GM18858 (cell line): Measurements from ENCODE around the gene TDRD9.

ENCODE experiments used
- ATAC-seq: cut with Tn5 transposase; IDR thresholded peaks from one replicate; pipeline ENCODE4 v1.9.1; 2021; ENCODE audit not compliant: unreplicated experiment

Gene TDRD9

DNA sequence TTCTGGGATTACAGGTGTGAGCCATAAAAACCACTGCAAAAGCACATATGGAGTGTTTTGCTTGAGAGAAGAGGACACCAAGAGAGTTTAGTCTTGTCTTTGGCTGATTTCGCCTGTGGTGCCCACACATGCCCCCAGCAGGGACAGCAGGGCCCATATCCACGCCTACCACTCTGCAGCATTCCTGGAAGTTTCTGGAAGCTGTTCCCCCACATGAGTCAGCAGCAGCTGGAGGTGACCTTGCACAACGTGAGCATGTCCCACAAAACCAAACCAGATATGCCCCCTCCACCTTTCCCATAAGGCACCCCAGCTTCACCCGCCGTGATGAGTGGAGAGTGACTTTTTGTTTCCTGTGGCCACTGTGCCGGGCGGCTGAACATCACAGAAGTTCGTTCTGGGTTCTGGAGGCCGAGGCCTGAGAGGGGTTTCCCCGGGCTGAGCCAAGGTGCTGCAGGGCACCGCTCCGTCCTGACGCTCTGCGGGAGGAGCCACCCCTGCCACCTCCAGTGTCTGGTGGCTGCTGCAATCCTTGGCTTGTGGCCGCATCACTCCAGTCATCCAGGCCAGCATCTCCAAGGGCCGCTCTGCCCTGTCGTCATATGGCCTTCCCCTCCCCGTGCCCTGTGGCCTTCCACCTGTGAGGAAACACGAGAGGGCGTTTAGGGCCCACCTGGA is 162.0 kb downstream of the TDRD9 start:
- ATAC-seq = no peak

DNA sequence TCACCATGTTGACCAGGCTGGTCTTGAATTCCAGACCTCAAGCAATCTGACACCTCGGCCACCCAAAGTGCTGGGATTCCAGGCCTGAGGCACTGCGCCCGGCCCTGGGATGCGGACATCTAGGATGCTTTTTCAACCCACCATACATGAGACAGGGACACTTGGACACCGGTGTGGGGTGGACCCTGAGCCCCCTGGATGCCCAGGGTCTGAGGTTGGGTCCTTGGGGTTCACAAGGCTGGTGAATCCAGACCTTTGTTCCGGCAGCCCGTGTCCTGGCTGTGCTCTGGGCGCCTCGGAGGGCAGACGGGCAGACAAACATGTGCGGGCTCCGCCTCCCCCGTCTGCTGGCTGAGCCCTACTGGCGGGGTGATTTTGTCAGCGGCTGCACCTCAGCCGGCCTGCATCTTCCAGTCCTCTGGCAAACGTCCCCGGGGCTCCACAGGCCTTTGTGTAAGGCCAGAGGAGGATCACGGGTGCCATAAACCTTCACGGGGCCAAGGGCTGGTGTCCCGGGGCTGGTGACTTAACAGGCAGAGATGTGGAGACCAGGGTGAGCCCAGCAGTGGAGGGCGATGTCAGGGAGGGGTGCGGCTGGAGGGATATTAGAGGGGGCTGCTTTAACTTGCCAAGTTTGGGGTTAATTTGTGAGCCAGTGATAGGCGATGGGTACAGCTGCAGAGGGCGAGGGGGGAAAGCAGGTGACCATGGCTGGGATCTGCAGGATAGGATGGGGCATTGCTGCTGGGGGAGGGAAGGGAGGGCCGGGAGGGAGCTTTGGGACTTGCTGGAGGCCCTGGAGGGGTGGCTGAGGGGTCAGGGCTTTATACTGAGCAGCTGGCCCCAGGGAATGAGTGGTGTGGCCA is 163.0 kb downstream of the TDRD9 start:
- no peak for ATAC-seq

DNA sequence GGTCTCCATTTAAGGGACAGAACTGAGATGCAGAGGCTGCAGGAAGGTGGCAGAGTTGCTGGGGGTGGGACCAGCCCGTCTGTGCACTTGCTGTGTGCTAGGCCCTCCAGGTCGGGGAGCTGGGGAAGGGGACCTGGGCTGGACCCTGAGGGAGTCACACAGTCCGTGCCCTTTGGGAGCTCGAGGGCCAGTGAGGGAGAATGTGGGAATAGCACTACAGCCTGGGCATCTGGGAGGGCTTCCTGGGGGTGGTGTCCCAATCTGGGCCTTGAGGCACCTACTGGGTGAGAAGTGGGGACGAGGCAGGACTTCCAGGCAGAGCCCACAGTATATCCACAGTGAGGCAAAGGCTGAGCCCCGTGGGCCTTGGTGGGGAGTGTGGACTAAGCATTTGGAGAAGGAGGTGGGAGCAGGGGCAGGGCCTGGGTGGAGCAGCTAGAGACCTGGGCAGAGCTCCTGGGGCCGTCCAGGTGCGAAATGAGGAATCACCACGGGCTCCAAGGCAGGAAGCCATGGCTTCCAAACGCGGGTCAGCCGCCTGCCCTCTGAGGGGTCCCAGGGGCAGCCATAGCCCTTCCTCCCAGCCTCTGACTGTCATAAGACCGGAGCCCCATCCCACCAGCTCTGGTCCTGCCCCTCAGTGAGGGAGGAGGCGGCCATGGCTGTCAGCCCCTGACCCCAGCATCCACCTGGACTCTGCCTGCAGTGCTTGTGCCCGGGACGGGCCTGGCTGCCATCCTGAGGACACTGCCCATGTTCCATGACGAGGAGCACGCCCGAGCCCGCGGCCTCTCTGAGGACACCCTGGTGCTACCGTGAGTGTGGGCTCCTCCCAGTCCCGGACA is 163.9 kb downstream of the TDRD9 start:
- ATAC-seq = no peak

DNA sequence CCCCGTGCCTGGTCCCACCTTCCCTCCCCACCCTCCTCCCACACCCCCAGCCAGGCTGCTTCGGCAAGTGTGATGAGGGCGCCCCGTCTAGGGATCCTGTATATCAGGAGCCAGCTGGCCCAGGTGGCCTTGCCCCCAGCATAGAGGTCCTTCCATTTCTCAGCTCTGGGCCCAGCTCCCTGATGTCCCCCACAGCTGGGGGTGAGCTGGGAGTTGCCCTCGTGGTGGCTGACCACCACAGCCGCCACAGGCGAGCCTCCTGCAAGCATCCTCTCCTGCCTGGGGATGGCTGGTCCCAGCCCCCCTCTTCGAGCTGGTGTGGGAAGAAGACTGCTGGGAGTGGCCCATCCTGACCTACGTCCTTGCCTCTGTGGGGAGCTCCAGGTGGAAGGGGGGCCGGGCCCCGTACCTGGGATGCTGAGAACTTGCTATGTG is 164.7 kb downstream of the TDRD9 start:
- ATAC-seq = no peak

DNA sequence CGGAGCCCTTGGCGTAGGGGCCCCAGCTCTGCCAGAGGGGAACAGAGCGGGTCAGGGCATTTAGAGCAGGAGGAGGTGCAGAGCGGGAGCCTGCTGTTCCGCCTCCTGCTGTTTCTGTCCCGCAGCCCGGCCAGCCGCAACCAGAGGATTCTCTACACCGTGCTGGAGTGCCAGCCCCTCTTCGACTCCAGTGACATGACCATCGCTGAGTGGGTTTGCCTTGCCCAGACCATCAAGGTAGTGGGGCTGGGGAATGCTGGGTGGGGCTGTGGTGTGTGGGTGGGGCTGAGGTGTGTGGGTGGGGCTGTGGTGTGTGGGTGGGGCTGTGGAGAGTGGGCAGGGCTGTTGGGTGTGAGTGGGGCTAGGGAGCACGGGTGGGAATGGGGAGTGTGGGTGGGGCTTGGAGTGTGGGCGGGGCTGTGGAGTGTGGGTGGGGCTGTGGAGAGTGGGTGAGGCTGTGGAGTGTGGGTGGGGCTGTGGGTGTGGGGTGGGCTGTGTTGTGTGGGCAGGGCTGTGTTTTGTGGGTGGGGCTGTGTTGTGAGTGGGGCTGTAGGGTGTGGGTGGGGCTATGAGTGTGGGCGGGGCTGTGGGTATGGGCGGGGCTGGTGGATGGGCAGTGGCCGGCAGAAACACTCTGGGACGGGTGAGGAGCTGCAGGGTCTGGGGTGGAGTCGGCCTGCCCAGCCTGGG is 165.3 kb downstream of the TDRD9 start:
- no peak for ATAC-seq

DNA sequence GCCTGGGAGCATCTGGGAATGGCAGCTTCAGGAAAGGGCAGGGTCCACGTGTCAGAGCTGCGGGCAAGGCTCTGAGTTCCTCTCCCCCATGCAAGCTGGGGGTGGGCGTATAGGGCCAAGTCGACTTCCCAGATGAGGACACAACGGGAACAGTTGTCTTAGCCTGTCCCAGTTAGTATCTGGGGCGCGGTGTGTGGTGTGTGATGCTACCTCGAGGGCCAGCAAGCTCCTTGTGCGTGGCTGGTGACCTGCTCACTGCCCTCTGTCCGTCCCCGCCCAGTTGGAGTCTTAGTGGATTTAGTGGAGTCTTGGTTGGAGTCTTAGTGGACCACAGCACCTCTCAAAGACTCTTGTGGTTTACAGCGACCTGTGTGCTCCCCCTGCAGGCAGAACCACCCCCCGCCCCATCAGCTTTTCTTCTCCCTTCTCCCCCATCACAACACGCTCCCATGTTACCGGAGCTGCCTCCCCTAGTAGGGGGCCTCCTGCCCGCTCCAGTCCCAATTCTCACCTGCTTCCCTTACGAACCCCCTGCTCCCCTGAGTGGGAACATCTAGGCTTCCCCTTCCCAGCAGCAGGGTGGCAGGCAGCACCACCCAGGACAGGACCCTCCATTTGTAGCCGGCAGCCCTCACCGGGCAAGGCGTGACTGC is 165.9 kb downstream of the TDRD9 start:
- no peak for ATAC-seq

DNA sequence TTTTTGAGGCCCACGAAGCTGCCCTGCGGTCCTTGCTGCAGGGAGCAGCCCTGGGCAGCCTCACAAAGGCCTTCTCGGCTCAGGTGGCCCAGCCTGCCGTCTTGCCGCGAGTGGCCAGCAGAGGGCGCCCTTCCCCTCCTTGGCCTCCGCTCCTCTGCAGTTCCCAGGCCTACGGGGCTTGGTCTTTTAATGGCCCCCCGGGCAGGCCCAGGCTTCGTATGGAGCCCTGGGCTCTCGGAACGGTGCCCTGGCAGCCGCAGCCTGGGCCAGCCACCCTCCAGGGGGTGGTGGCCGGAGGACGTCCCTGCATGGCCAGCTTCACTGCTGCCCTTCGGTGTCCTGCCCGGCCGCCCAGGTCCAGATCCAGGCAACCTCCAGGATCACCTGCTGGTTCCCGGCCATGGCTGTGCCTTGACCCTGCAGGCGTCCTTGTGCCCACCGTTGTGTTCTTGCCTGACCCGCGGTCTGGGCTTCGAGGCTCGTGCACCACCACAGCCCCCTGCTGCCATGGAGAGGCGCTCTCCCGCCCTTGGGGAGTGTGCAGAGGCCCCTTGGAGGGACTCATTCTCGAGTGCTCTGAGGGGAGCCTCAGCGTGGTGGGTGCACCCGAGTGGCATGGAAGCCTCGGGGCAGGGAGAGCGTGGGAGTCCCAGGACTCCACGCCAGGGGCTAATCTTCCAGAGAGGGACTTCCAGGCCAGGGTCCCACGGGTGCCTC is 166.6 kb downstream of the TDRD9 start:
- ATAC-seq = no peak

DNA sequence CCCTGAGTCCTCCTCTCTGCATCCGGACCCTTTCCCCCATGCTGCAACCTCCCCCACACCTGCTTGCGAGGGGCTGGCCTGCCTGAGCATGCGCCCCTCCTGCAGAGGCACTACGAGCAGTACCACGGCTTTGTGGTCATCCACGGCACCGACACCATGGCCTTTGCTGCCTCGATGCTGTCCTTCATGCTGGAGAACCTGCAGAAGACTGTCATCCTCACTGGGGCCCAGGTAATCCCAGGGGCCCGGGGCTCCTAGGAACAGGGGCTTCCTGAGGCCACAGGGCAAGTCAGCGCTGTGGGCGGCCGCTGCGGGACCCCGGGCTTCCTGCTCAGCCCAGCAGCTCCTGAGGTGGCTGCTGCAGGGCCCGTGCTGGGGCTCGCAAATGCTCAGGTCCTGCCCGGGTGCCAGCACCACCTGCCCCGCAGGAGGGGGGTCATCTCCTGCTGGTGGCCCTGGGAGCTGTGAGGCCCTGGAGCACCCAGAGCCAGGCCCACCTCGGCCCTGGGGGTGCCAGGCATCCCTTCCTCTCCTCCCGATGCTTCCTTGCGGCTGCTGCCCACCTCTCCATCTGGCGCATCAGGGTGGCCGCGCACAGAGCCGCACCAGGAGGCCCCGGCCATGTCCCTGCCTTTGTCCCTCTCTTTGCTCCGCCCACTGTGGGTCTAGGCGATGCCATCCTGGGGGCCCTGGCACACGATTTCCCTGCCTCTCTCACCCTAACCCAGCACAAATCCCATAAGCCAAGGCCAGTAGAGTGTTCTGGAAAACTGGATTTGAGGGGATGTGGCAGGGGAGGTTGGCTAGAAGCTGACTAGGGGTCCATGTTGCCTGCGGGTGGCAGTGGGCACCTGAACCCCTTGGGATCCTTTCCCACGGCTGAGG is 167.4 kb downstream of the TDRD9 start:
- ATAC-seq = no peak

DNA sequence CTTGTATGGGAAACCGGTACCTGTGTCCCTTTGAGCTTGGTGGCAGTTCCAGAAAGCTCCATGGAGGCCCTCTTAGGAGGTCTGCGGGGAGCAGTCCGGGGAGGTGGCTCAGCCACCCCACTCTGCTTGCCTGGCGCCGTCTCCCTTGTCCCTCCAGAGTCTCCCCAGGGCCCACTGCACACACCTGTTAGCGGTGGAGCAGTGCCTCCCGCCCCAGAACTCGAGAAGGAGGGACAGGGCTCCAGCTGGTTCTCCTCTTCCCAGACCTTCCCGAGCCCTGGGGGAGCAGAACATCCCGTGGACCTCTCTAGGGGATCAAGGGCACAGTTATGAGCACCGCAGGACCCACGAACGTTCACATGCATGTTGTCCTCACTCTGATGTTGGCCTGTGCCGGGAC is 168.1 kb downstream of the TDRD9 start:
- no peak for ATAC-seq

DNA sequence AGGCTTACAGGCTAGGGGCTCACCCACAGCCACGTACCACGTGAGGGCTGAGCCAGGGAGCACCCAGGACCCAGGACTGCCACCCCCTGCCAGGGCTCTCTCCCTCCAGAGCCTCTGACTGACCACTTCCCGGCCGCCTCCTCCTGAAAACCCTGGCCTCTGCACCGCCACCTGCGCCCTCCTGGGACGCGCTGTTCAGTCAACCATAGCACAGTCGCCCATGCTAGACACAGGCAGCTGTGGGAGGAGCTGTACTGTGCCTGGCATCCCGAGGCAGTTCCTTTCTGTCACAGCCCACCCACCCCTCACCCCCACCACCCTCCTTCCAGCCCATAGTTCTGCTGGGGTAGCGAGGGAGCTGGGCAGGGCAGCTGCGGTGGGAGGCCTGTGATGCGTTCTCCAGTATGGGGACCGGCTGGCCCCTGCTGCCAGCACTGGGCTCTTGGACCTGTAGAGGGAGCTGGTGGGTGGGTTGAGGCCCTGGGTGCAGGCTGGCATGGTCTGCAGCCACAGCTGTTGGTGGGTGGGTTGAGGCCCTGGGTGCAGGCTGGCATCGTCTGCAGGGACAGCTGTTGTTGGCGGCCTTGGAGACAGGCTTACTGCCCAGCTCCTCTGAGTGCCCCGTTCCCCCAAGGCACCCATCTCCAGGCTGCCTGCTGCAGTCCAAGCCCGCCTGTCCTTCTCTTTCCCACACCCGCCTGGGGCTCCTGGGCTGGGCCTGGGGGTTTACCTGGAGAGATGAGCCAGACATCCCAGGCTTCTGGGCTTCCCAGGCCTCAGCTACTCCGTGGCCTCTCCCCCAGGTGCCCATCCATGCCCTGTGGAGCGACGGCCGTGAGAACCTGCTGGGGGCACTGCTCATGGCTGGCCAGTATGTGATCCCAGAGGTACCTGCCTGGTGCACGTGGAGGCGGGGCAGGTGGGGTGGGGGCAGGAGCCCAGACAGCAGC is 168.8 kb downstream of the TDRD9 start:
- ATAC-seq = no peak

DNA sequence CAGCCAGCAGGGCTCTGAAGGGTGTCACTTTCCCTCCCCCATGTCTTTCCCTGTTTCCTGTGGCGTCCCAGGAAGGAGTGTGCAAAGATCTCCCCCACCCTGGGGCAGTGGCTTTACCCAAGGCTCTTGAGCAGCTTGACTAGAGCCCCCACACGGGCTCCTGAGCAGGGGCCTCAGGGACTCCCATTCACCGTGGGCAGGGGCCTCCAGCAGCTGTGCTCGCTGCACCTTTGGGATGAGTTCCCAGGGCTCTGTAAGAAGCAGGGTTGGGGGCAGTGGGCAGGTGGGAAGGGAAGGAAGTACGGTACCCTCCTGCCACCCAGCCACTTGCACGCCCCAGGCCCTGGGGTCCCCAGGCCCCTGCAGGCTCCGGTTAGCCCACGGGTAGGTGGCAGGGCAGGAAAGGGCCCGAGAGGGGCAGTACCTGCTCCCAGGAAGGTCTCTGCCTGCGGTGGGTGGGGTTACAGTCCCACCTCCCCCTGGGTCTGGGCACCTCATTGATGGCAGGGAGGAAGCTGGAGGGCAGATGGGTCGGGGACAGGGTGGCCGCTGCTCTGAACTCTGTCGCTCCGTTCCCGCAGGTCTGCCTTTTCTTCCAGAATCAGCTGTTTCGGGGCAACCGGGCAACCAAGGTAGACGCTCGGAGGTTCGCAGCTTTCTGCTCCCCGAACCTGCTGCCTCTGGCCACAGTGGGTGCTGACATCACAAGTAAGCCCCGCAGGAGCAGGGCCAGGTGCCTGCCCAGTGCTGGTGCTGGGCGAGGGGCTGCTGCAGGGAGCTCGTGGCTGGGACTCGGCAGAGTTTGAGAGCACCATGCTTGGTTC is 170.2 kb downstream of the TDRD9 start:
- ATAC-seq = no peak

DNA sequence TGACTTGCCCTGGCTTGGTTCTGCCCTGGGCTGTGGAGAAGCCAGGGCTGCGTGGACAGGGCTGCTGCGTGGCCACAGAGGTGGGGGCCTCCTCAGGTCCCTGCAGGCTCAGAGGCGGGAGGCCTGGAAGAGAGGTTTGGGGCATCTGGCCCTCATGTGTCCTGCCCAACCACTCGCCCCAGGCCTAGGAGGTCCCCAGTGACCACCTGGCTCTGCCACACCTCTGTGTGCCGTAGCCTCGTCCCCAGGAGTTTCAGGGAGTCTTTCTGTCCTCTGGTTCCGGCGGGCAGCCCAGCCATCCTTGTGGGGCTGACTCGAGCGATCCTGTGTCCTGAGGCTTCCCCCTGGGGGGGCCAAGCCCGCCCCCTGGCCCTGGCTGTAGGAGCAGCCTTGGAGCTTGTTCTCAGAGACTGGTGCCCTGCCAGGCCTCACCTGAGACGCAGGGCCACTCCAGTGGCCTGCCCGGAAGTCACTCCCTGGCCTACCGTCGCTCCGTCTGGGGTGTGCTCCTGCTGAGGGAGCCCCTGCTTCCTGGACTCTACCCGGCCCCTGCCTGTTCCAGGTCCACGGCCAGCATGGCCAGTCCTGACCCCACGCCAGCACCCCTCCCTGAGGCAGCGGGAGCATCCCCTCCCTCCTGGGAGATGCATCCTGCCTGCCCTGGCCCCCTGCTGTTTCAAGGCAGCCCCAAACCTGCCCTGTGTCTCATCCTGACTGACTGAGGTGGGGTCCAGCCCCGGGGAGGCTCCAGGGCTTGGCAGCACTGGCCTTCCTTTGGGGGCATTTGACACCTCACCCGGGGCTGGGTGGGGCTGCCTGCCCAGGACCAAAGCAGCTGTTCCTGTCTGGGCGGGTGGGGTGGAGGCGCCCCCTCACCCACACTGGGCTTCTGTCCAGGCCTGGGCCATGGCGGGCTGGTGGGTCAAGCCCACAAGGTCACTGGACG is 171.1 kb downstream of the TDRD9 start:
- ATAC-seq = no peak

DNA sequence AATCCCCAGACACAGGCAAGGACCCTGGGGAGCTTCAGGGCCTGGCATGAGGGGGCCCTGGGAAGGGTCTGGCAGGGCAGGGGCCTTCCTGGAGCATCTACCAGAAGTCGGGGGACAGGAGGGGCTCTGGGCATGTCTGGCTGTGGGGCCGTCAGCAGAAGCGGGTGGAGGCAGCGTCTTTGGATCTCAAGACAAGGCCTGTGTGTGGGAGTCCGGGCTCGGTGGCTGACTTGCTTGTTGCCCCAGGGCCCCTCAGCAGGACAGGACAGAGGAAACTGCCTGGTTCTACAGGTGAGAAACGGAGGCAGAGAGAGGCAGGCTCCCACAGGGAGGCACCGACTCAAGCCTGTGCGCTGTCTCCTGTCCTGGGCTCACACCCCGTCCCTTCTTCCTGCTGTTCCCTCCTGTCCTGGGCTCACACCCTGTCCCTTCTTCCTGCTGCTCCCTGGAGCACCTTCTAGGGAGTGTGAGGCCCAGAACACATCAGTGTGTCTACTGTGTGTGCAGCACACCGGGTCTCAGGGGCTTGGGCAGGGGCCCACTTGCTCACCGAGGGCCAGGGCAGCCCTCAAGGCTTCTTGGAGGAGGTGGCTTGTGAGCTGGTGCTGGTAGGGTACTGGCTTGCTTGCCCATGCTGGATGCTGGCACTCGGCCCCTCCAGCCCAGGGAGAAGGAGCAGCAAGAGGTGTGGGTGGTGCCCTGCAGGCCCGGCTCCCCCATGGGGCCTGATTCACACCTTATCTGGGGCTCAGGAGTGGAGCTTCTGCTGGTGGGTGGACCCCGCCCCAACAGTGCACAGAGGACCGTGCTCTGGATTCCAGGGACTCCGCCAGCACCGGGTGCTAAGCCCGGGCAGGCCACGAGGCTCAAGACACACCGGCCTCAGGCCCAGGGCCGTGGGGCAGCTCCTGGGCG is 172.2 kb downstream of the TDRD9 start:
- ATAC-seq = no peak

DNA sequence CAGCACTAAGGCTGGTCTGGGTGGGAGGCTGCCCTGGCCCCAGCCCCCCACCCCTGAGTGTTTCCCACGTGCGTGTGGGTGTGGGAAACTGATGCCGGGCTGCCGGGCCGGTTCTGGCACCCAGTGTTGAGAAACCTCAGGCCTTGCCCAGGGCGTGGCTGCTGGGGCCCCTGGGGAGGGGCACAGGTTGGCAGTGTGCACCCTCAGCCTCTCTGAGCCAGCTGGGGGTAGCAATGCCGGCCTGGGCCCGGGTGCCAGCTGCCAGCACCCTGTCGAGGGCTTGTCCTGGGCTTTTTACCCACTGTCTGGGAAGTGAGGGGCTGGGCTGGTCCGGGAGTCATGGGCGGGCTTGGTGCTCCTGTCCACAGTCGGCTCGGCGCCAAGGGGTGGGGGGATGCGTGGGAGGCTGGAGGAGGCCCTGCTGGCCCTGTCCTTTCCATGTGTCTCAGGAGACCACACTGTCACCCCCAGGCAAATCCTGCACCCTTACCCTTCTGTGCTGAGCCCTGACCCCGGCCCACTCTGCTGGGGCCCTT is 172.9 kb downstream of the TDRD9 start:
- no peak for ATAC-seq
